ENCODE results near the gene TNS2.
A peak's percentile ranks its signal among the peaks of the same experiment; 100 is the strongest.
"Not testable (repeated sequence)": the region's sequence is repeated elsewhere in the genome, so short reads cannot be mapped to it uniquely, and the experiment has no call there.

TNS2 gene

GRCh38 chr12:53097207-53097563 lies 47.3 kb downstream of the TNS2 start:
- no peak for DNase-seq

GRCh38 chr12:53097564-53098353 lies 47.9 kb downstream of the TNS2 start, which contains the start of gene IGFBP6:
Gene IGFBP6, plus strand, starts transcription at chr12:53097667. Its CDS starts 51 bp downstream, at chr12:53097718.
- no peak for DNase-seq

- no peak for DNase-seq
Observed at GRCh38 chr12:53098354-53098981, 48.6 kb downstream of the TNS2 start.

- peak; percentile 34 for DNase-seq
Observed at GRCh38 chr12:53099071-53099882, 49.4 kb downstream of the TNS2 start.

GRCh38 chr12:53100466-53101151 lies 50.7 kb downstream of the TNS2 start:
- DNase-seq, result no peak

GRCh38 chr12:53101266-53101665 lies 51.4 kb downstream of the TNS2 start:
- no peak for DNase-seq

- no peak for DNase-seq
Observed at GRCh38 chr12:53101931-53102781, 52.3 kb downstream of the TNS2 start.

GRCh38 chr12:53102883-53103807 lies 53.3 kb downstream of the TNS2 start, which contains the start of gene SOAT2:
Gene SOAT2, plus strand, starts transcription at chr12:53103486. Its CDS starts 92 bp downstream, at chr12:53103578.
- no peak for DNase-seq

- no peak for DNase-seq
Observed at GRCh38 chr12:53103860-53104305, 54.0 kb downstream of the TNS2 start.

- no peak for DNase-seq
Observed at GRCh38 chr12:53105256-53105655, 55.4 kb downstream of the TNS2 start.

- no peak for DNase-seq
Observed at GRCh38 chr12:53105712-53106439, 56.0 kb downstream of the TNS2 start.

GRCh38 chr12:53107122-53107521 lies 57.3 kb downstream of the TNS2 start:
- DNase-seq, result no peak

GRCh38 chr12:53112431-53112830 lies 62.6 kb downstream of the TNS2 start:
- DNase-seq, result not testable (repeated sequence)

GRCh38 chr12:53113136-53113705 lies 63.4 kb downstream of the TNS2 start:
- no peak for DNase-seq

- DNase-seq, result no peak
Observed at GRCh38 chr12:53113951-53114350, 64.1 kb downstream of the TNS2 start.
